GM12874 (cell line): ENCODE data around the gene NLGN4X.

Experiments used
- TF ChIP-seq, protein P1 (sequence below): IDR thresholded peaks from 2 replicates; pipeline ENCODE4 v1.5.1; 2011; ENCODE audit warnings: low read depth, mild to moderate bottlenecking, control low read depth, low read length, moderate library complexity; ENCODE audit not compliant: insufficient read depth

NLGN4X gene

DNA sequence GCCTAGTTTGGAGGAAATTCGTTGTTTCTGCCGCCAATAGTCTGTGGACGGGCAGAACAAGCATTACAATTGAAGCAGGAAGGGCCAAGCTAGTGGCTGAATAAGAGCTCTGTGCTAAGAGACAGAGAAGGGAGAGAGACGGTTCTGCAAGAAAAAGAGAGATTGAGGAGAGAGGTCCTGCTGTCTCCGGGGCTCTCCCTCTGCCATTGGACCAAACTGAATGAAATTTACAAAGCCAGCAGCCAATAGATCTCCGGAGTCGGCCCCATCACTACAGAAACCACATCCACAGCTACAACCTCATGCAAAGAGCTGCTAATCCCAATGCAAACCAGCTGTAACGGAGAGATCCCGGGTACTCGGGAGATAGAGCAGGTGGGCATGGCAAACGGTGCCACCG is at the start of gene NLGN4X:
TSS of gene NLGN4X (minus strand) at position 148 of the 400 bp plus-strand sequence. CDS start 77,401 bp downstream, outside the sequence.
- TF ChIP-seq, protein P1, sequence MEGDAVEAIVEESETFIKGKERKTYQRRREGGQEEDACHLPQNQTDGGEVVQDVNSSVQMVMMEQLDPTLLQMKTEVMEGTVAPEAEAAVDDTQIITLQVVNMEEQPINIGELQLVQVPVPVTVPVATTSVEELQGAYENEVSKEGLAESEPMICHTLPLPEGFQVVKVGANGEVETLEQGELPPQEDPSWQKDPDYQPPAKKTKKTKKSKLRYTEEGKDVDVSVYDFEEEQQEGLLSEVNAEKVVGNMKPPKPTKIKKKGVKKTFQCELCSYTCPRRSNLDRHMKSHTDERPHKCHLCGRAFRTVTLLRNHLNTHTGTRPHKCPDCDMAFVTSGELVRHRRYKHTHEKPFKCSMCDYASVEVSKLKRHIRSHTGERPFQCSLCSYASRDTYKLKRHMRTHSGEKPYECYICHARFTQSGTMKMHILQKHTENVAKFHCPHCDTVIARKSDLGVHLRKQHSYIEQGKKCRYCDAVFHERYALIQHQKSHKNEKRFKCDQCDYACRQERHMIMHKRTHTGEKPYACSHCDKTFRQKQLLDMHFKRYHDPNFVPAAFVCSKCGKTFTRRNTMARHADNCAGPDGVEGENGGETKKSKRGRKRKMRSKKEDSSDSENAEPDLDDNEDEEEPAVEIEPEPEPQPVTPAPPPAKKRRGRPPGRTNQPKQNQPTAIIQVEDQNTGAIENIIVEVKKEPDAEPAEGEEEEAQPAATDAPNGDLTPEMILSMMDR: no peak

DNA sequence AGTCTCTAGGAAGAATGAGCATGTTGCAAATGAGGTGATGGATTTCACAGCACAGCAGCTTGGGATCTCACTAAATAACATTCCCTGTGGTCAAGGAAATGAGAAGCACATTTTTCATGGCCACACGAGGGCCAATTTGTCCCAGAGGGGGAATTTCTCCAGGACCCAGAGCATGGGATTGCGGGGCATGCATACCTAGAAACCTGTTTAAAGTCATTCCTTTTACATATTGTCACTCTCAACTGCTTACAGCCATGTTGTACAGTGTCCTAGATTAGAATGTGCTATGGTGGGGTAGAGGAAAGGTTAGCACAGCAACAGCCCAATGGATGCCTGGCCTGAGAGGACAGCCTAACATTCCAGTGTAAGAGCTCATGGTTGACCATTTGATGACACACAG is 37.4 kb upstream of the NLGN4X start:
- TF ChIP-seq, protein P1: no peak

DNA sequence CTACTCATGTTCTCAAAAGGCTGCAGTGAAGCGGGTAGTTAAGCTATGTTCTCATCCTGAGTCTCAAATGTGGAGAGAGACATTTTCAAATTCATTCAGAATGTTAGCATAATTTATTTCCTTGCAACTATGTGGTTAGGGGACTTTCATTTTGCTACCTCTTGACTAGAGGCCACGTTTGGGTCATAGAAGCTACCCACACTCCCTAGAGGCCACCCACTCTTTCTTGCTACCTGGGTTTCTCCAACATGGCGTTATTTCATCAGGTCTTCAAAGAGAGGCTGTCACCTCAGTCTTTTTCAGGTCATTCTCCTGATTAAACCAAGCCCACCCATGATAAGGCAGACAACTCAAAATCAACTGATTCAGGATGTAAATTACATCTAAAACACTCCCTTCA is 34.3 kb upstream of the NLGN4X start:
- TF ChIP-seq, protein P1: no peak

DNA sequence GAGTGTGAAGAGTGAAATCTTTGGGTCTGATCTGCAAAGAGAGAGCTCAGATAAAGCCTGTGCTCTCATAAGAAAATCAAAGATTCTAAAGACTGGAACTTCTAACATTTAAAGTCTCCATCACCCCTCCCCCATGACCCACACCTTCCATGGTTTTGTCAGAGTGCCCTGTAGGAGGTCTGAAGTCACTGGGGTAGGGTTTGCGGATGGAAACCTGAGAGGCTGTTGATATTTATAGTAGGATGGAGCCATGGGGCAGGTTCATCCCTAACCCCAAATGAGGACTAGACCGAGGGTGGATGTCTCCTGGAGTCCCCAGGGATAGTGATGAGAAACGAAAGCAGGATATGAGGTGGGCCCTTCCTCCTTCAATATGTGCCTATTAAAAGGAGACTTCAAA is 28.4 kb upstream of the NLGN4X start:
- TF ChIP-seq, protein P1: no peak

DNA sequence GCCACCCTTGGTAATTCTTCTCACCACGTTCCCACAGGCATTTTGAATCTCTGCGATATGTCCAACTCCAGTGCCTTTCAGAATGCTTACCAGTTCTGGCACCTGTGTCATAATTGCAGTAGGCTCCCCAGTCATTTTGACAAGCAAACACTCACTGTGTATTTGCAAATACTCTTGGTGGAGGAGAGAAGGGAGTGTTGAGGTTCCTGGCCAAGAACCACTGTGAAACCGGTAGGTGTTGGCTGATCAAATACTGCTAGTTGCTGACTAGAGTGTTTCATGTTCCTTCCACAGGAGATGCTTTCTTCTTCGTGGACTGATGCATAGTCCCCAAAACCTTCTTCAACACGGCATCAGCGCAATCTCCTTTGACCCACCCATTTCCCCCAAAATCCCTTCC is 16.0 kb upstream of the NLGN4X start:
- TF ChIP-seq, protein P1: no peak

DNA sequence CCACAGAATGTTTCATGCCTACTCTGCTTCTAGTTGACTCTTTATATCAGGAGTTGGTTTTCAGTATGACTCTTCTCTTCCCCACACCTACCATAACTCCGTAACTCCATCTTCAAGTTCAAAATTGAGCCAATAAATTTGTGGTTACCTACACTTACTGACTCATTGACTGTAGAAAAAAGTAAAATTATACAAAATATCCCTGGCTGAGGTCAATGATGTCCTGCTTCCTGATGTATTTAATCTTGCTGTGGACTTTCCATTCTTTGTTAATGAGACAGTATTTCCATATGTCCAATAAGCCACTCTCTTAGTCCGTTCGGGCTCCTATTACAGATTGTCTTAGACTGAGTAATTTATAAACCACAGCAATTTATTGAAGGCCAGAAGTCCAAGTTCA is 9.9 kb upstream of the NLGN4X start:
- TF ChIP-seq, protein P1: no peak

DNA sequence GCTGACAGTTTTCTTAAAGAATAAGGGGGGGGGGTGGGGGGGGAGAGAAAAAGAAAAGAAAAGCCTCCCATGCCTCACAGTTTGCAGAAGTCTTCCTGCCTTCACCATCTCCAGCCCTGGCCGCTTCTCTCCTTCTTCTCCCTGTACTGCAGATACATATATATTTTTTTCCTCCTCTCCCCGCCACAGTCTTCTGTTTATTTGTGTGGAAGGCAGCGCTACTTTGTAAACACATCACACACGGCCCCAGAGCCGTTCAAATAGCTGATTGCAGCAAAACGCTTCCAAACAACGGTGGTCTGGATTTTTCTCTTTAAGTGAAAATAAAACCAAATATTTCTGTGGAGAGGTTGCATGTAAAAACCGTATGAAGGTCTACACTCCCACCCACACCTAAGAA is 732 bp downstream of the NLGN4X start:
- TF ChIP-seq, protein P1: no peak

DNA sequence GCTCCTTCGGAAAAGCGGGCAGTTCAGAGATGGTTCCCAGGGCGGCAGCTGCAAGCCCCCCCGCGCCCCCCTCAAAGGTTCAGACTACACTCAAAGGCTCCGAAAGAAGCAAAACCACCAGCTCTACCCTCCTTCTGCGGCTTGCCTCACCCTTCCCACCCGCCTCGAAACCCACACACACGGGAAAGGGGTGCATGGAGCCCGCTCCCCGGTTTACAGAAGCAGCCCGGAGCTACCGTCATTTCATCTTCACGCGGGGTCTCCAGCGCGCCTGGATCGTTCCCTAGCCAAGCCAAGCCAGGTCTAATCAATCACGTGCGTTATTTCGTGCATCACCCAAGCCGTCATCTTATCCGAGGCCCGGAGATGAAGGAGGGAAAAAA is 1.2 kb downstream of the NLGN4X start:
- TF ChIP-seq, protein P1: no peak
